HG03066 (cell line): ENCODE measurements around the gene SUGCT.

Experiments used
- ATAC-seq: cut with Tn5 transposase; IDR thresholded peaks from one replicate; pipeline ENCODE4 v1.9.1; 2021; ENCODE audit warnings: low read depth; ENCODE audit not compliant: unreplicated experiment

The SUGCT gene

GRCh38 chr7:40701836-40702551, 567.2 kb downstream of the SUGCT start:
- no peak for ATAC-seq

GRCh38 chr7:40704172-40704571, 569.4 kb downstream of the SUGCT start:
- no peak for ATAC-seq

DNA sequence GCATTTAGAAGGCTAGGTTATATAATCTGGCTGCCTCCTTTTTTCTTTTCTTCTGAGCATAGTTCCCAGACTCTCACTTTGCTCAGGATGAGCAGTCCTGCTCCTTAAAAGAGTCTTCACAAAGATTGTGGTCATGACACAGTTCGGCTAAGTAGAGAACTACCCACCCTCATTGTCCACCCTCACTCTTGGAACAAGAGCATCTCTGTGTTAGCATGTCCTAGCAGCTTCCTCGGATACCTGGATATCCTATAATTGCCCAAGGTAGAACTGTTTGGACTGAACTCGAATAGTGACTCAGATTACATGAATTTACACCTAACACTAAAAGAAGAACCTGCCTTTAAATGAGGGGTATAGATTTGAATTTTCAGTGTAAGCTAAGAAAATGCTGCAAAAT, 572.0 kb downstream of the SUGCT start:
- no peak for ATAC-seq

- ATAC-seq, result no peak
These were observed 574.5 kb downstream of the SUGCT start for GRCh38 chr7:40709062-40709964.

DNA sequence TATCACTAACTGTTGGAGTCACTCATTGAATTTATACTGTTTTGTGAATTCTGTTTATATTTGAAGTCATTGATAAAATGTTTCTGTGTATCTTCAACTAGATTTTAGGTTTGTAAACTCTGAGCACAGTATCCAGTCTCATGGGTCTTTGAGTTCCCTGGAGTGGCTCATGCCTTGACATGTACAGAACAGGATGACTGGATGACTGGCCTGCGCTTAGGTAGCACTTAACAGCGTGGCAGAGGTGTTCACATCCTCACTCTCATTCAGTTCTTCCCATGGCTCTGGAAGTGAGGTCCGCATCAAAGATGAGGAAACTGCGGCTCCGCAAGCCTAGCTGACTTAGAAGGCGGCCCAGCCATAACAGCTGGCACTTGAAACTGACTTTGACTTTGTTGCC, 576.9 kb downstream of the SUGCT start:
- ATAC-seq, result no peak

GRCh38 chr7:40714363-40715052, 579.7 kb downstream of the SUGCT start:
- ATAC-seq, result no peak

GRCh38 chr7:40715053-40715430, 580.2 kb downstream of the SUGCT start:
- no peak for ATAC-seq

GRCh38 chr7:40716052-40716451, 581.2 kb downstream of the SUGCT start:
- ATAC-seq, result no peak

DNA sequence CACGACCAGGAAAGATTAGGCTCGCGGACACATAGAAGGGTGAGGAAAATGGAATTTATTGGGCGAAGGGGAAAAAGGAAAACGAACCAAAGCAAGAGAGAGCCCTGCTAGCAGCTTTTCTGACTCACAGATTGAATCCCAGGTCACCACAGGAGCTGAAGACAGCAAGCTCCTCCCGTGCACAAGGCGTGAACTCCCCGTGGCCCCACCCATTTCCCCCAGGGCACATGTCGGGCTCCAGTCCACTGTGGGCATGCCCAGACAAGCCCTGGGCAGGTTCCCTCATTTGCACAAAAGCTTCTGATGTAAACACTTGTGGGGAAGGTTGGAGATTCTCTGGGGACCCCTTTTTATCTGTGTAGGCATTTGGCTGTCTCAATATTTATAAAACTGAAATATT, 582.4 kb downstream of the SUGCT start:
- no peak for ATAC-seq

DNA sequence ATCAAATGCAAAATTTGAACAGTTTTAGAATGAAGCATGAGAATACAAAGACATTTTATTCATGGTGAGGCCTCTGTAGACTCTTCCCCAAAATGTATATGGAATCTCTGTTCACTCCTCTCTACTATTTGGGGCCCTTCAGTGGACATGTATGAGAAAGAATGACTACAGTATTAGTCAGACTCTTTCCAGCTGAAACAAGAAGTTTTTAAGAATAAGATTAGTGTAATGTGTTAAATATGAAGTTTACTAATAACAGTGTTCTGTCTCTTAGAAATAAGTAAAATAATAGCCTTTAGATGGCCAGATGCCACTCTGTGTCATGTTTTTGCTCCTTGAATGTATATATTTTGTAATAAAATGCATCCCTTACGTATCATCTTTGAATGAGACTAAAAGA, 585.6 kb downstream of the SUGCT start:
- ATAC-seq, result no peak

- no peak for ATAC-seq
These were observed 586.6 kb downstream of the SUGCT start for GRCh38 chr7:40721342-40721949.

DNA sequence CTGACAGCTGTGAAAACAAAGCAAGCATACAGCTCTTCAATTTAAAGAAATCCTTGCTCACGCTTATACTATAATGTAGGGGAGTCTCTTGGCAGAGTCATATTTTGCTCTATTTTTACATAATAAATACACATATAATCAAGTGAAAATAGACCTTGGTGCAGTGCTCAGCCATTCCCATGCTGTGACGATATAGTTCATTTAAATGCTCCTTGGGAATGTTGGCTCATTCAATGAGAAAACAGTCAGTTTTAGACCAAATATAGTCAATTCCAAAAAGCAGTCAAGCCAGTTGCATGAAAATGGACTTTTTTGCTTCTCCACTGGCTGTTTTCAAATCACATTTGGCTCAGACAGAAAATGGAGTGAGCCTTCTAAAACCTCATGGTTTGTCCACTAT, 587.4 kb downstream of the SUGCT start:
- no peak for ATAC-seq

DNA sequence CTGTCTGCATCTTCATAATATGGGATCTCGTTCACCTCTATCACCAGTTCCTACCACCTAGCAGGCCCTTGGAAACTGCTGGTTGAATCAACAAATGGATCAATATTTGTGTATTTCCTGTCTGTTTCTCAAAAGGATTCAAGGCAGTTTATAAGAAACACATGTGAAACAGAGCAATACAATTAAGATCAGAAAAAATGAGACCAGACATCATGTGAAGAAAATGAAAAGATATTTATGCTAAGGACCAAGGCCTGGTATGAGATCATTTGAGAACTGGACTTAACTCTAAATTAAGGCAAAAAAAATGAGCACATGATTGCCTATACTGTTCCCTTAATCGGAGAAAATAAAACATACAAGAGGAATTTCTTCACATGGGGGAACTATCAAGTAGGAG, 589.0 kb downstream of the SUGCT start:
- ATAC-seq, result no peak

DNA sequence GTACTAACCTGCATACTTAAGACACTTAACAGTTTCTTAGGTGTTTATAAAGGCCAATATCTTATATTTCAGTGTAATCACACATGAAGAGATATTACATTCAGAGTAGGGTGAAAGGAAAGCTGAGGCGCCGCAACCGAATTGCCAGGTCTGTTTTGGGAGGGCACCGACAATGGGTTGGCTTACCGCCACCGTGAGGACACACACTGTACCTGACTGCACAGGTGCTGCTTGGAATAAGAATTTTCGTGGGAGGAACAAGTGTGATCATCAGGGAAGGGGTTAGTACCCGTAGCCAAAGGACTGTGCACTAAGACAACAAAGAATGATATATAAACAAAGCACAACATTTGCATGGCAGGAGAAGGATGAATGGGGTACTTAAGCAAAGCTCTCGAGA, 591.8 kb downstream of the SUGCT start:
- no peak for ATAC-seq

- ATAC-seq, result no peak
These were observed 598.3 kb downstream of the SUGCT start for GRCh38 chr7:40733114-40733513.

GRCh38 chr7:40733578-40733977, 598.8 kb downstream of the SUGCT start:
- no peak for ATAC-seq

GRCh38 chr7:40739257-40739656, 604.5 kb downstream of the SUGCT start:
- ATAC-seq, result no peak

- ATAC-seq, result no peak
These were observed 607.5 kb downstream of the SUGCT start for GRCh38 chr7:40742270-40742669.

GRCh38 chr7:40746841-40747556, 612.2 kb downstream of the SUGCT start:
- no peak for ATAC-seq

GRCh38 chr7:40747856-40748255, 613.1 kb downstream of the SUGCT start:
- no peak for ATAC-seq
